SK-MEL-5 (cell line): ENCODE measurements around the gene ANKIB1. TPM values are rescaled to one million over a fixed set of nuclear protein-coding genes. Genes with fewer than 3 reads are reported as not detected.
"Not testable (repeated sequence)": the region's sequence is repeated elsewhere in the genome, so short reads cannot be mapped to it uniquely, and the experiment has no call there.

Experiments used
- DNase-seq: peaks from one replicate; pipeline ENCODE4 v3.0.0-alpha.2; 2016; ENCODE audit warnings: low read depth, low spot score
- in situ Hi-C: cut with HindIII; loops from 2 replicates; pipeline ENCODE4 v1.10.0; 2016; ENCODE audit warnings: low sequenced_read_pairs, high pct_unique_total_duplicates, low pct_unique_long_range_greater_than_20kb
- total RNA-seq: library from RNA; depleted of rRNA; stranded (reverse); fragments of >200 nt; shearing (Covaris generic); gene quantifications from 2 replicates; pipeline ENCODE4 v1.2.3, GENCODE V29; 2014

The ANKIB1 gene
- total RNA-seq, 1 experiment from 2014 or later, result 35.4 TPM

DNA sequence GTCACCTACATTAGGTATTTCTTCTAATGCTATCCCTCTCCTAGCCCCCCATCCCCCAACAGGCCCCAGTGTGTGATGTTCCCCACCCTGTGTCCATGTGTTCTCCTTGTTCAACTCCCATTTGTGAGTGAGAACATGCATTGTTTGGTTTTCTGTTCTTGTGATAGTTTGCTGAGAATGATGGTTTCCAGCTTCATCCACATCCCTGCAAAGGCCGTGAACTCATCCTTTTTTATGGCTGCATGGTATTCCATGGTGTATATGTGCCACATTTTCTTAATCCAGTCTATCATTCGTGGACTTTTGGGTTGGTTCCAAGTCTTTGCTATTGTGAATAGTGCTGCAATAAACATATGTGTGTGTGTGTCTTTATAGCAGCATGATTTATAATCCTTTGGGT lies 113.4 kb downstream of the ANKIB1 start:
- in situ Hi-C loops, DNase-seq: not testable (repeated sequence)

DNA sequence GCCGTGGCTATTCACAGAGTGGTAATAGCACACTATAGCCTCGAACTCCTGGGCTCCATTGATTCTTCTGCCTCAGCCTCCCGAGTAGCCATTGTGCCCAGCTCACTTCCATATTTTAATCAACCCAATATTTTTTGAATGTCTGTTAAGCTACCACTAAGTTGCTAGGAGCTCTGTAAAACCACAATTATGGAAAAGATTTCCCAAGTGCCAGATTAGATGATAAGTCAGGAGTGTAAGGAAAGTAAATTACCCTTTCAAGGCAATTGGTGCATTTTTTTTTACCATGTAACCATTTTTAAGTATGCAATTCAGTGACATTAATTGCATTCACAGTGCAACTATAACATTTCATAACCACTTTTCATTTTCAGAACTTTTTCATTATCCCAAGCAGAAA lies 114.0 kb downstream of the ANKIB1 start:
- DNase-seq, result no peak
- in situ Hi-C loops, result no loop called here

DNA sequence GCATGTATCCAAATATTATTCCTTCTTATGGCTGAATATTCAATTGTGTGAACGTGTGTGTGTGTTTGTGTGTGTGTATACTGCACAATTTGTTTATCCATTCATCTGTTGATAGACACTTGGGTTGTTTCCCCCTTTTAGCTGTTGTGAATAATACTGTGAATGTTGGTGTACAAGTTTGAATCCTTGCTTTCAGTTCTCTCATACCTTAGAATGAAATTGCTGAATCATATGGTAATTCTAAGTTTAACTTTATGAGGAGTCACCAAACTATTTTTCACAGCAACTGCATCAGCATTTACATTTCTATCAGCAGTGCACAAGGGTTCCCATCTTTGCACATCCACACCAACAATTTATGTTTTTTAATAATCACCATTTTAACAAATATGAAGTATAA lies 114.6 kb downstream of the ANKIB1 start:
- in situ Hi-C loops, result no loop called here
- no peak for DNase-seq

DNA sequence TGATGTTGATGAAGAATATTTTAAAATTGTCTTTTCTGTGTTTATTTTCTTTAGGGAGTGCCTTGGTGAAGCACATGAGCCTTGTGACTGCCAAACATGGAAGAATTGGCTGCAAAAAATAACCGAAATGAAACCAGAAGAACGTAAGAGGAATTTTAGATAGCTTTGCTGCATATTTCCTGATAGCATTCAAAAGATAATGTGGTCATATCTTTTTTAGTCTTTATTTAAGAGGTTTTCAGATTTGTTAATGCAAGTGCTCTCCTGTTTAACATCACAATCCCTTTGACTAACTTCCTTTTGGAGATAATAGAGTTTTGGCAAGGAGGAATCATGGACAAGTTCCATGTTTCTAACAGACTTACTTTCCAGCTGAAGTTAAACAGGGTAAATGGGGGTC lies 116.4 kb downstream of the ANKIB1 start:
- in situ Hi-C loops, result no loop called here
- no peak for DNase-seq

DNA sequence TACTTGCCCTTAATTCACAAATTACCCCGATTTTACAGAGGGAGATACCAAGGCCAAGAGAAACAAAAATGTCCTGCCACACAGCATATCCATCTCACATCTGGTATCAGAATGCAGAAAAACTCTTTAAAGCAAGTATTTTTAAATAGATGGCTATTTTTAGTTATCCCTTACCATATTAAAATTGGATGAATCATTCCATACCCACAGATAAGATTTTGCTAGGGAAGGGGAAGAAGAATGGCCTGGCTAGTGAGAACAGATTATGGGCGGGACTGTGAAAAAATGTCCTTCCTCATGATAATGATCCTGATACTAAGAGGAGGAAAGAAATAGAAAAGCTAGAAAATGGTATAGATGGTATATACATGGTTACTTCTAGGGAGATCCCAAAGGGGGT lies 121.0 kb downstream of the ANKIB1 start:
- in situ Hi-C loops, result no loop called here
- DNase-seq, result no peak

DNA sequence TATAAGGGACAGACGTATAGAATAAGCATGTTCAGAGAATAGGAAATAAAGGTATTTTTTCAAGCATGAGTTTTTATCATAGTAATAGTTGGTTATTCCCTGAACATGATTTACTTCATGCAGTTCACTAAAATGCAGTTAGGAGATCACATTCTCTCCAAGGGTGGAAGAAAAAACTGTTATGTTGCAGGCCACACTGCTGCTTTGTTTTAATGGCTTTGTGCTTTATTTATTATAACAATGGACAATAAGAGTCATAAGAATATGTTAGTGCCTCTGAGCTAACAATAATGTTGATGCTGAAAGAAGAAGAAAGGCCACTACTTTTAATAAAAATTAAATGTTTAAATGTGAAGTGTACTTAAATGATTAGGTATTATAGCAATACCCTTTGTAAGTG lies 123.0 kb downstream of the ANKIB1 start:
- in situ Hi-C loops, result no loop called here
- peak; percentile 56 for DNase-seq

DNA sequence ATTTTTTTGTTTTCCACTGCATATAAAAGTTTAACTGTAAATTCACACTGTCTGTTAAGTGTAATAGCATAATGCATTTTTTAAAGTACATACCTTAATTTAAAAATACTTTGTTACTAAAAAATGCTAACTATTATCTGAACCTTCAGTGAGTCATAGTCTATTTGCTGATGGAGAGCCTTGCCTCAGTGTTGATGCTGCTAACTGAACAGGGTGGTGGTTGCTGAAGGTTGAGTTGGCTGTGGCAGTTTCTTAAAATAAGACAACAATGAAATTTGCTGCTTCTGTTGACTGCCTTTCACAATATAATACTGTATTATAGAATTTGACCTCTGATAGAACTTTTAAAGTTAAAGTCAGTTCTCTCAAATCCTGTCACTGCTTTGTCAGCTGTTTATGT lies 129.2 kb downstream of the ANKIB1 start:
- no peak for DNase-seq

DNA sequence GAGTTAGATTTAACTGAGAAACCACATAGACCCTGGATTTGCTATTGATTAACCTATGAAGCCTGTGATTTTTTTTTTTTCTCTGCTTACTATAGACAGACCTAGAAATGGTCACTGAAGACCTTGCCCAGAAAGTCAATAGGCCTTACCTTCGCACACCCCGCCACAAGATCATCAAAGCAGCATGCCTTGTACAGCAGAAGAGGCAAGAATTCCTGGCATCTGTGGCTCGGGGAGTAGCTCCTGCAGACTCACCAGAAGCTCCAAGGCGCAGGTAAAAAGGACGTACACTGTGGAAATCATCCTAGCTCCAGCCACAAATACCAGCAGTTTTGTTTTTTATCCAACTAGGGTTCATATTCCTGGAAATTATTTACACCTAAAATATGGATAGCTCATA lies 145.3 kb downstream of the ANKIB1 start:
- in situ Hi-C loops, result no loop called here
- no peak for DNase-seq

More for the DNA sequence above, 129.2 kb downstream of the ANKIB1 start:
- in situ Hi-C loops, result no loop called here

DNA sequence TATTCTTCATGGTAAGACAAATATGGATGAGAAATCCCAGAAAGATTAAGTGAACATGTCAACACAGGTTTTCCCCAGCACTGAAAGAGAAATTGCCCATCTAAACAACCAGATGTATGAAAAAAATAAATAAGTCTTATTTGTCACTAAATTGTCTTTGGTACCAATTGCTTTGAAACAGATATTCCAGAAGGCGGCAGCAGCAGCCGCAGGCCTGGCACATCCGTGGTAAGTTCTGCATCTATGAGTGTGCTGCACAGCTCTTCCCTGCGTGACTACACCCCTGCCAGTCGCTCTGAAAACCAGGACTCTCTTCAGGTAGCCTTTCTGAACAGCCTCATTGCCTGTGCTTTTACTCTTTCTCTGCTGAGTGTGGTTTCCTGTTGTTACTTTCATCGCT lies 151.8 kb downstream of the ANKIB1 start:
- in situ Hi-C loops, result no loop called here
- DNase-seq, result no peak

DNA sequence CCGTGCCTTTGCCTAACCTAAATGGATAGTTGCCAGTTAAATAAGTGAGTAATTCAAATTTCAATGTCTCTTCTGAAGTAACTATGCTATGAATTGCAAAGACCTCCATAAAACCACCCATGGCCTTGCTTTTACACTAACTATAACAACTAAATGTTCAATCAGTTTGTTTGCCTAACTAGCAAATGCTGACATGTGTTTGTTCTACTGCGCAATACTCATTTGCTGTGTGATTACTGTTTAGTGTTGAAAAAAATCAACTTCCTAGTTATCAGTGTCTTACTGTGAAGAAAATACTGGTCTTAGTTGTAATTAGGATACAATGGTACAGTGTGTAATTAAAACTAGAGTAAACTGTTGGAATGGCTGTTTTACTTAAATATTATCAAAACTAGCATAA lies 154.2 kb downstream of the ANKIB1 start:
- no peak for DNase-seq
- in situ Hi-C loops, result no loop called here

DNA sequence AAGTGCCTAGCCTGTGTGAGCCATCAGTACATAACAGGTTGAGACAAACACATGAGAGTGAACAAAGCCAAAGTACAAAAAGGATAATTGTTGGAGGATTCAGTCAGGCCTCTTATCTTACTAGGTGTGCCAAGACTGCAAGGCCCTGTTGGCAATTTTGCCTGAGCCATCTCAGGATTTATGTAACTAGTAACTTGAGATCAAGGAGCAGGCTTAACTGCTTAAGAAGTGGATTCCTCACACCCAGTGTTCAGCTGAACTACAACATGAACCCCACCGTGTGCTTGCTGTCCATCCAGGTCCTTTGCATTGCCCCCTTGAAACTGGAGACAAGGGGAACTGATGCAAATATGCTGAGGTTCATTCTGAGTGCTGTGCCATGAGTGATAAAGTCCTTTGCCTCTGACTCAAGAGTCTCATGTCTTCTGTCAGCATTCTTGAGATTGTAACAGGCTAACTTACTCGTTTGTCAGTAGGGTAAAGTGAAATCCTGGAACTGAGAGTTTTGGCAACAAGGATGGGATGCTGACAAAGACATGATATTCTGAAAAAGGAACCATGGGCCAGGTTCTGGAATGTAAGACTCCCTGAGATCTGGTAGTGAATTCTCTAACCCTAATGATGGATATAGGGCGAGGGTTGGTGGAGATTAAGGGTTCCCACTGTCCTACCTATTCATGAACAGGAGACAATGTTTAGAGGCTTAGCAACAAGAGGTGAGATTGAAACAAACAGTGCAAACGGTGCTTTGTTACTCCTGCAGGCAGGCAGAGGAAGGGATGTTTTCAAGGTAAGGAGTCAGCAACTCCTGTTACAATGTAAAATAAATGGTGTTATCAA lies 157.4 kb downstream of the ANKIB1 start:
- DNase-seq, result no peak
- in situ Hi-C loops, result no loop called here

DNA sequence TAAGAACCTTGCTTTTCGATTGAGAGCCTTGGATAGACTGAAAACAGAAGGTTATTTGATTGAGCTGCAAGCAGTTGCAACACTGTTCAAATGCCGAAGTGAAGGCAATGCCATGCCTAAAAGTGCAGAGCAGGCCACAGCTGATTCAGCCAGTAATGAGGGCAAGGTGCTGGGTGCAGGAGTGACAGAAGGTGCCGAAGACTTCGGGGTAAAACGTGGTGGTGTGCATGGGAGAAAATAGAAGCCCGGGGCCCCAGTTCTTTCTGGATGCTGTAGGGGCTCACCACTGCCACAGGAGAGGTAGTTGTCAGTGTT lies 157.9 kb downstream of the ANKIB1 start:
- no peak for DNase-seq
- in situ Hi-C loops, result no loop called here

DNA sequence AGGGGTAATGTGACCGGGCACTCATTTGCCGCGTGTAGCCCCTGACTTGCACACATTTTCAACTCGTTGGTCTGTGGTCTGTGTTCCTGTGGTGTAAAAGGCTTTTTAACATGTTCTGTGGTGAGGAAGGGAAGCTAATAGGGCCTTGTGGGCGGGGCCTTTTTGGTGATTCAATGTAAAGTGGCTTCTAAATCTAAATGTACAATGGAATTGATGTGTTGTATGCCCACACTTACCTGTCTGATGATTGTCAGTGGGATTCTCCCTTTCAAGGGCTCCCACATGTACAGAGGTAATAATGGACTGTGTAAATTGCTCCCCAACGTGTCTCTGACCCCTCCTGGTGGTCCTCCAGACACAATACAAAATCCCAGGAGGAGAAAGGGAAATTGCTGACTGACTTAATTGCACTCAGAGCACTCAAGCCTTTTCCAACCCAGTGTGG lies 158.4 kb downstream of the ANKIB1 start:
- in situ Hi-C loops, result no loop called here
- peak; percentile 22 for DNase-seq

DNA sequence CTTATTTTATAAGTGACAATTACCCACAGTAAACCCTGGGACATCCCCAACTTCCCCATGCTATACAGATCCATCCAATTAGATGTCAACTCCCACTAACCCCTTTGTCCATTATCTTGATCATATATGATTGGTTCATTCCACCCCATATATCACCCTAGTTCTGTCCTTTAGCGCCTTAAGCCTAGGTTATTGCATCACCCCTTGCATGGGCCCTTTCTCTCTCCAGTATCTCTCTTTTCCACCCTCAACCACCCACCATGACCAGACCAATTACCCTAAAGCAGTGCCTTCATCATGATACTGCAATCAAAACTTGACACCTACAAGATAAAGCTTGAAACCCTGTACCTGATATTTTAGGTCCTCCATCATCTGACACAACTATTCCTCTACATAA lies 163.6 kb downstream of the ANKIB1 start:
- DNase-seq, result no peak
- in situ Hi-C loops, result no loop called here

DNA sequence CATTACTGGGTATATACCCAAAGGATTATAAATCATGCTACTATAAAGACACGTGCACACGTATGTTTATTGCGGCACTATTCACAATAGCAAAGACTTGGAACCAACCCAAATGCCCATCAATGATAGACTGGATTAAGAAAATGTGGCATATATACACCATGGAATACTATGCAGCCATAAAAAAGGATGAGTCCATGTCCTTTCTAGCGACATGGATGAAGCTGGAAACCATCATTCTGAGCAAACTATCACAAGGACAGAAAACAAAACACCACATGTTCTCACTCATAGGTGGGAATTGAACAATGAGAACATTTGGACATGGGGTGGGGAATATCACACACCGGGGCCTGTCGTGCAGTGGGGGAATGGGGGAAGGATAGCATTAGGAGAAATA lies 164.4 kb downstream of the ANKIB1 start:
- DNase-seq, in situ Hi-C loops: not testable (repeated sequence)

DNA sequence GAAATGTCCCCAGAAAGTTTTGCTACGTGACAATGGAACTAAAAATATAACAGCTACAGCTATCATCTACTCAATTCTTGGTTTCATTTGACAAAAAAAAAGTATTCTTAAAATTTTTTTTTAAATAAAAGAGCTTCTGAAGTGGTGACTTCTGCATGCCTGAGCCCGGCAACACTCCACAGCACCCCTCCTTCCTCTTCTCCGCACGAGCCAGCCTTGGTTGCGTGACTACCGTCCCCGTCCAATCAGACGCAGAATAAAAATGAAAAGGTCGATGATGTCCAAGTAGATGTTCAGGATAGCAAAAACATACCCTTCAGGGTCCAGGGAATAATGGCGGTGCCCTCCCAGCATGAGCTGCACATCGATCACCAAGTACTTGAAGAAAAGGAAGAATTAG lies 167.0 kb downstream of the ANKIB1 start:
- in situ Hi-C loops, result no loop called here
- DNase-seq, result no peak

DNA sequence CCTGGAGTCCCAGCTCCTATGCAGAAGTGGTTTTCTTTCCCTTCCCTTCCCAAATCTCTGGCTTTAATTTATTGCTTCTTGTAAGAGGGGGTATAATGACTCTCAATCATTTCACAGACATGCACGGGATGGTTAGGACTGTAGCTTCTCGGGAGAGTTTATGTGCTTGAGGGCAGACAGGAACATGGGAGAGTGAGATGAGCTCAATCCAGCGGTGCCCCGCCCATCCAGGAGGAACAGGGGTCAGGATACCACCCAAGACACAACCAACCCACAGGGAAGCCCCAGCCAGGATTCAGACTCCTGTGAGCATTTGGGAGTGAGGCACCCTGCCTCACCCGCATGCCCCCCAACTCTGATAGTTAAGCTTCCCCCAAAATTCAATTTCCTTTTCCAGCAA lies 167.8 kb downstream of the ANKIB1 start:
- in situ Hi-C loops, result no loop called here
- DNase-seq, result no peak

DNA sequence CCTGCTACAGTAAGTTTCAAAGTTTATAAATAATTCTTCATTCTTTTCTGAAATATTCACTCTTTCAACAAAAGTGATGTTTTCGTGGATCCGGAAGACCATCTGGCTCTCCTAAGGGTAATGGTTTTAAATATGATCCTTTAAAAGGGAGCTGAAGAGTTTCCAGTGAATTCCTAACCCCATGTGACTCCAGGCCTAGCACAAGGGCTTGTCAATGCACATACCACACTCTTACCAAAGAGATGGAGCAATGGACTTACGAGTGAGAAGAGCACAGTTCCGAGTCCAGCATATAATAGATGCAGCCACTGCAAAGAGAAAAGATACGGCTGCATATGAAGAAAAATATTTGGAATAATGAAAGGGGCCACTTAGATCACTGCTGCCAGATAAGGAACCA lies 169.5 kb downstream of the ANKIB1 start:
- in situ Hi-C loops, result no loop called here
- peak; percentile 29 for DNase-seq

DNA sequence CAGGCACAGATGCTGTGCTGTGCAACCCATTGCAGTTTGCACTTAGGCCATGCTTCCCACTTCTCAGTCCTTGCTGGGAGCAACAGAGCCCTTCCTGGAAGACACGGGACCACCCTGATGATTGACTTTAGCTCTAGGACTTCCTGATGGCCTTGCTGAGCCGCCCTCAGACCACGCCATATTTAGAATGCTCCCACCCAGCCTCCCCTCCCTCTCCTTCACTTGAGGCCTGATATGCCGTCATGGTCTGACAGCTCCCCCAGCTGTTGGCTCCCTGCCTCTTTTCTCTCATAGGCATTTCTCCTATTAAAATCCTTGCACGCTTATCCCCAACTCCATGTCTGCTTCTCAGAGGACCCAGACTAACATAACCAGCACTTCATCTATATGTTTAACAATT lies 172.1 kb downstream of the ANKIB1 start:
- in situ Hi-C loops, result no loop called here

More for the DNA sequence above, 172.1 kb downstream of the ANKIB1 start:
- peak; percentile 45 for DNase-seq
